Sigmoid colon (tissue), 4 donors: Measurements from ENCODE around the gene LPP.

Experiments
- EP300 ChIP-seq, 4 donors: sonication (generic); formaldehyde crosslinking; IDR thresholded peaks; one replicate each; pipeline ENCODE4 v1.6.1; 2017; ENCODE audit warnings: antibody characterized with exemption in 4 of 4
- POLR2A ChIP-seq, 2 donors: fragments of 450-650 bp; IDR thresholded peaks; one replicate each; pipeline ENCODE4 v1.6.1; 2016; ENCODE audit warnings: antibody characterized with exemption in 2 of 2, mild to moderate bottlenecking in 2 of 2, moderate library complexity in 2 of 2
- POLR2AphosphoS5 ChIP-seq, 4 donors: sonication (generic); formaldehyde crosslinking; IDR thresholded peaks; one replicate each; pipeline ENCODE4 v1.6.1; 2017; ENCODE audit warnings: antibody characterized with exemption in 4 of 4
- TF ChIP-seq, protein P1 (sequence below), 4 experiments: fragments of 450-650 bp in 3 of 4; fragments of 200-600 bp in 1 of 4; IDR thresholded peaks; one replicate each; pipeline ENCODE4 v1.5.1; 2016 to 2019; ENCODE audit warnings: antibody characterized with exemption in 4 of 4, mild to moderate bottlenecking in 3 of 4, moderate library complexity in 2 of 4

DNA sequence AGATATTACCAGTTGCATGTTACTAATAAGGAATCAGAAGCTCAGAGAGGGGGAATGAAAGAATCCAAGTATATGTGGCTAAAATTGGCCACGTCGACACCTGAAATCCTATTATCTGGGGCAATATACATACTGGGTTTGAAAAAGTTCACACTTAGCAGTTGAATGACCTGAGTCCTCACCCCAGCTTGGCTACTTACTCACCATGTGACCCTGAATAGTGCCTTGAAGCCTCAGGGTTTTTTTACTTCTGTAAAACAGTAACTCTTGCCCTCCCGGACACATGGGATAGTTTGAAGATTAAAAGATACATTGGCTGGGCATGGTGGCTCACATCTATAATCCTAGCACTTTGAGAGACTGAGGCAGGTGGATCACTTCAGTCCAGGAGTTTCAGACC is 675.6 kb downstream of the LPP start:
- TF ChIP-seq EP300 (IDR thresholded peaks at IDR 0.05) (no peak), POLR2AphosphoS5 (IDR thresholded peaks at IDR 0.05) (no peak), POLR2A (IDR thresholded peaks at IDR 0.05) (no peak)
- TF ChIP-seq, protein P1, sequence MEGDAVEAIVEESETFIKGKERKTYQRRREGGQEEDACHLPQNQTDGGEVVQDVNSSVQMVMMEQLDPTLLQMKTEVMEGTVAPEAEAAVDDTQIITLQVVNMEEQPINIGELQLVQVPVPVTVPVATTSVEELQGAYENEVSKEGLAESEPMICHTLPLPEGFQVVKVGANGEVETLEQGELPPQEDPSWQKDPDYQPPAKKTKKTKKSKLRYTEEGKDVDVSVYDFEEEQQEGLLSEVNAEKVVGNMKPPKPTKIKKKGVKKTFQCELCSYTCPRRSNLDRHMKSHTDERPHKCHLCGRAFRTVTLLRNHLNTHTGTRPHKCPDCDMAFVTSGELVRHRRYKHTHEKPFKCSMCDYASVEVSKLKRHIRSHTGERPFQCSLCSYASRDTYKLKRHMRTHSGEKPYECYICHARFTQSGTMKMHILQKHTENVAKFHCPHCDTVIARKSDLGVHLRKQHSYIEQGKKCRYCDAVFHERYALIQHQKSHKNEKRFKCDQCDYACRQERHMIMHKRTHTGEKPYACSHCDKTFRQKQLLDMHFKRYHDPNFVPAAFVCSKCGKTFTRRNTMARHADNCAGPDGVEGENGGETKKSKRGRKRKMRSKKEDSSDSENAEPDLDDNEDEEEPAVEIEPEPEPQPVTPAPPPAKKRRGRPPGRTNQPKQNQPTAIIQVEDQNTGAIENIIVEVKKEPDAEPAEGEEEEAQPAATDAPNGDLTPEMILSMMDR (IDR thresholded peaks at IDR 0.05) = no peak
